ENCODE measurements around the gene IER5. TPM values are rescaled to one million over a fixed set of nuclear protein-coding genes. Genes with fewer than 3 reads are reported as not detected.

The IER5 gene
- total RNA-seq, 1 donor from 2014 or later: 18.5 TPM

GRCh38 chr1:181133969-181134418 lies 45.5 kb downstream of the IER5 start:
- DNase-seq (ENCODE audit: low read depth in 2 of 2): no peak

DNA sequence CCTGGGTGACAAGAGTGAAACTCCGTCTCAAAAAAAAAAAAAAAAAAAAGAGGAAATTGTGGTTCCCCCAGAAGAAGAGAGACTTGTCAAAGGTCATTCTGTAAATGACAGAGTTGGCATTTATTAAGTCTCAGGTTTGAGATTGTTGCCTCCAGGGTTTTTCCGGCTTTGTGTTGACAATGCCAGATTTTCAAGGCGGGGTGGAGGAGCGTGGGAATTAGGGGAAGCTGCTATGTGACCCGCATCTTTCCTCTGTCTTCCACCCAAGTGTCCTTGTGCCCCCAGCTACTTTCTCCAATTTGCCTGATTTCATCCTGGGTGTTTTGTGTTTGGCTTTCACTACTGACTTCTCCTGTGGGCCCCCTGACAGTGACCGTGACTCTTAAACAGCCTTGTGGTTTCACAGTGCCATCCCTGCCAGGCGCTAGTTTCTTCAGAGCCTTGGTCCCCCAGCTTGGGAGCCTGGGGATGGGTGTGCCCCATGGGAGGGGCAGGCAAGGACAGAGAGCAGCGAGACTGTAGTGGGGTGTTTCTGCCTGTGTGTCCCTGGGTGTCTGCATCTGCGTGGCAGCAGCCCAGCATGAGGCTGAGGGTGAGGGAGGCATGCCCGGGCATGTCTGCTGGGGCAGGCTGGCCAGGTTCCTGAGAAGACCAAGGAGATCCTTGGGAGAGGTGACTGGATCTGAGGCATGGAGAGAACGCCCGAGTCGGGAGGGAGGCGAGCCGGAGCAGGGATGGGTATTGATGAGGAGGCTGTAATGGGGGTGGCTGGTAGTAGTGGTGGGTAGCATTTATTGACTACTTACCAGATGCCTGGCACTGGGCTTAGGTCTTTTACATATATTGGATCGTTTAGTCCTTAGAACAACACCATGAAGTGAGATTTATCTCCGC lies 46.3 kb downstream of the IER5 start:
- peak in 1 of 2 donors; percentile 76 for DNase-seq (ENCODE audit: low read depth in 2 of 2)

DNA sequence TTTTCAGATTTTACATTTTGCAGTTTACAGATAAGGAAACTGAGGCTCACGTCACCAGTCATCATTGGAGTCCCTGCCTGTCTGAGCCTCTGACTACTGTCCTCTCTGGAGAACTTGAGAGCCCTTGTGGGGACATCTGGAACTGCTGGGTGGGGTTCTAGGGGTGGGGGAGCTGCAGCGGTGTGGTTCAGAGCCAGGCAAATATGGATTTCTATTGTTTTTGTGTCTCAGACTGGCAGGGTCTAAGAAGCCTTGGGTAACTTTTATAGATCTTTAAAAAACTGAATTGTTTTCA lies 46.9 kb downstream of the IER5 start:
- peak in 1 of 2 donors; percentile 49 for DNase-seq (ENCODE audit: low read depth in 2 of 2)

GRCh38 chr1:181135815-181136737 lies 47.6 kb downstream of the IER5 start:
- DNase-seq (ENCODE audit: low read depth in 2 of 2): peak in 1 of 2 donors; percentile 75

- DNase-seq (ENCODE audit: low read depth in 2 of 2): no peak
Measured at GRCh38 chr1:181136738-181137122, 48.2 kb downstream of the IER5 start.

DNA sequence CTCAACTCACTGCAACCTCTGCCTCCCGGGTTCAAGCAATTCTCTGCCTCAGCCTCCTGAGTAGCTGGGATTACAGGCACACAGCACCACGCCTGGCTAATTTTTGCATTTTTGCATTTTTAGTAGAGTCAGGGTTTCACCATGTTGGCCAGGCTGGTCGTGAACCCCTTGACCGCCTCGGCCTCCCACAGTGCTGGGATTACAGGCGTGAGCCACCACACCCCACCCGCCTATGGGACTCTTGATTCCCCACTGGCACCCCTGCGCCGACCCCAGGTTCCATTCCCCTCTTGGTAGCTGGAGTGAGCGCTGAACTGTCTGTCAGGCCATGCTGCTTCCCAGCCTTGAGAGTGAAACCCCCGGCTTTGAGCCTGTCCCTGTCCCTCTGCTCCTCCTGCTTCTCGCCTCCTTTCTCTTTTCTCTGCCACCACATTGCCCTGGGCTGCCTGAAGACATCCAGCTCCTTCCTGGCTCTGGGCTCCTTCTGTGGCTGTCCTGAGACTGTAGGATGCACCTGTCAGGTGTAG lies 48.8 kb downstream of the IER5 start:
- DNase-seq (ENCODE audit: low read depth in 2 of 2): no peak

DNA sequence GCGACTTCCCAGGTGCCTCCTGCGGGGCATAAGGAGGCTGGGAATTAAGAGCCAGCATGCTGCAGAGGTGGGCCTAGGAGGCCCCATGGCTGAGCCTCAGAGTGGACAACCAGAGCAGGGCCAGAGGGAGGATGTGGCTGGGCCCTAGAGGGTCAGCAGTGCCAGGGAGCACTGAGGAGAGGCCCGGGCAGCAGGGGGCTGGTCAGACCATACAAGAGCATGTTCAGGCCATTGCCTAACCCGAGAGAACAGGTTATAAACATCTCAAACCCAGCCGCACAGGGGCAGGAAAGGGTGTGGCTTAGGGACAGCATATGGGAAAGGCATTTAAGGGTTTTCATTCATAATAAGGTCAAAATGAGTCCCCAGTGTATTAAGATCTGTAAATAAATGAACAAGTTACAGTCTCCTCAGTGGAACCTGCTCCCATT lies 51.1 kb downstream of the IER5 start:
- peak in 1 of 2 donors; percentile 17 for DNase-seq (ENCODE audit: low read depth in 2 of 2)

DNA sequence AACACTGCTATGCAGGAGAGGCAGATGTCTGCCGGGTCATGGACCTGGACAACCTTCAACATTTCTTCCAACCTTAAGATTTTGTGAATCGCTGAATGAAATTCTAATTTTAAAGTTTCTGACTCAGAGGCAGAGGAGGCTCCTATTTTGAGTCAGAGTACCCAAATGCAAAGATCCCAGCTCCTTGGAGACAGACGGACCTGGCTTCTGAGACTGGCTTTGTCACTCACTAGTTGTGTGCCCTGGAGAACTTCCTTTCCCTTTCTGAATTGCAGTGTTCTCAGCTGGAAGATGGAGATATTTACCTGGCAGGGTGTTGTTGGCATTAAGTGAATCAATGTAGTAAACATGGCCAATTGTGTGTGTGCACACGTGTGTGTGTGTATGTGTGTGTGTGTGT lies 51.9 kb downstream of the IER5 start:
- no peak for DNase-seq (ENCODE audit: low read depth in 2 of 2)

- no peak for DNase-seq (ENCODE audit: low read depth in 2 of 2)
Measured at GRCh38 chr1:181140891-181141290, 52.4 kb downstream of the IER5 start.

- DNase-seq (ENCODE audit: low read depth in 2 of 2): peak in 1 of 2 donors; percentile 34
Measured at GRCh38 chr1:181141431-181141910, 53.0 kb downstream of the IER5 start.

Other genes starting within 250 kb of the IER5 start
- gene KIAA1614, start 175.8 kb upstream of the IER5 start, total RNA-seq: 4.0 TPM in 2 replicates
- gene STX6, start 65.8 kb upstream of the IER5 start, total RNA-seq: 35.7 and 38.9 TPM in 2 replicates
- gene MR1, start 54.7 kb upstream of the IER5 start, total RNA-seq: 1.5 and 1.9 TPM in 2 replicates

Measured in dermis microvascular lymphatic vessel endothelial cell (primary cell).